GM11168 (cell line): ENCODE measurements around the gene EDEM3.

Experiments used
- in situ Hi-C: fragments of 300-500 bp; cut with MboI; formaldehyde crosslinking; loops from one replicate; pipeline ENCODE4 v1.12.0; 2022; ENCODE audit warnings: low sequenced_read_pairs; ENCODE audit not compliant: unreplicated experiment

EDEM3 gene

GRCh38 chr1:184648160-184648855 lies 106.3 kb downstream of the EDEM3 start:
- in situ Hi-C loops, result no loop called here

- in situ Hi-C loops, result no loop called here
These were observed 107.2 kb downstream of the EDEM3 start for GRCh38 chr1:184647471-184647870.

- in situ Hi-C loops, result no loop called here
These were observed 107.8 kb downstream of the EDEM3 start for GRCh38 chr1:184646824-184647223.

- in situ Hi-C loops, result no loop called here
These were observed 108.4 kb downstream of the EDEM3 start for GRCh38 chr1:184646178-184646701.

GRCh38 chr1:184644771-184645170 lies 109.9 kb downstream of the EDEM3 start:
- in situ Hi-C loops, result no loop called here

GRCh38 chr1:184643661-184644060 lies 111.0 kb downstream of the EDEM3 start:
- in situ Hi-C loops, result no loop called here

GRCh38 chr1:184641894-184642293 lies 112.8 kb downstream of the EDEM3 start:
- in situ Hi-C loops, result no loop called here

GRCh38 chr1:184640505-184640904 lies 114.2 kb downstream of the EDEM3 start:
- in situ Hi-C loops, result no loop called here
